PC-3 (cell line): ENCODE results near the gene SLC4A5. TPM values are rescaled to one million over a fixed set of nuclear protein-coding genes. Genes with fewer than 3 reads are reported as not detected.
"Not testable (repeated sequence)": the region's sequence is repeated elsewhere in the genome, so short reads cannot be mapped to it uniquely, and the experiment has no call there.

ENCODE experiments used
- ATAC-seq: fragments of 200-7000 bp; cut with Tn5 transposase; 2 replicates; pipeline ENCODE4 v1.9.1; 2020; ENCODE audit warnings: mild to moderate bottlenecking, moderate library complexity
- BruUV-seq: library from RNA; stranded (reverse); fragments of 400-500 nt; replicated peaks from 2 replicates; lab custom pipeline; 2021; lab: Mats Ljungman, UMichigan
- CTCF ChIA-PET: fragments of 300-600 bp; sonication (Branson Sonifier 250); formaldehyde crosslinking; loops from one replicate; lab custom pipeline; 2022; ENCODE audit warnings: antibody characterized with exemption; lab: Charles Lee
- POLR2A ChIA-PET: fragments of 300-600 bp; sonication (Branson Sonifier 250); formaldehyde crosslinking; loops from one replicate; lab custom pipeline; 2022; ENCODE audit warnings: antibody characterized with exemption; ENCODE audit not compliant: unreplicated experiment; lab: Charles Lee
- DNase-seq: peaks from one replicate; pipeline ENCODE4 v3.0.0-alpha.2; 2015
- H2AFZ ChIP-seq: fragments of 300-600 bp; sonication (generic); 2 replicates; pipeline ENCODE4 v1.6.0; 2016; ENCODE audit warnings: antibody characterized with exemption, low read length
- H3F3A ChIP-seq: fragments of 300-600 bp; sonication (generic); one replicate; pipeline ENCODE4 v1.6.0; 2017; ENCODE audit warnings: antibody characterized with exemption, low read length, control low read depth, mild to moderate bottlenecking; ENCODE audit not compliant: unreplicated experiment
- H3K27ac ChIP-seq: fragments of 300-600 bp; sonication (generic); 2 replicates; pipeline ENCODE4 v1.5.1; 2016; ENCODE audit warnings: mild to moderate bottlenecking, low read length
- H3K27me3 ChIP-seq: fragments of 300-600 bp; sonication (generic); 2 replicates; pipeline ENCODE4 v1.6.1; 2016; ENCODE audit warnings: low read length, mixed read lengths
- H3K36me3 ChIP-seq: fragments of 300-600 bp; sonication (generic); 2 replicates; pipeline ENCODE4 v1.6.1; 2016; ENCODE audit warnings: low read depth, mixed run types, low read length, mixed read lengths
- H3K4me1 ChIP-seq: fragments of 300-600 bp; sonication (generic); 2 replicates; pipeline ENCODE4 v1.5.1; 2016; ENCODE audit warnings: low read length; ENCODE audit not compliant: insufficient read depth
- H3K4me2 ChIP-seq: fragments of 300-600 bp; sonication (generic); 2 replicates; pipeline ENCODE4 v1.6.0; 2016; ENCODE audit warnings: low read length
- H3K4me3 ChIP-seq: fragments of 300-600 bp; sonication (generic); 2 replicates; pipeline ENCODE4 v1.5.1; 2016; ENCODE audit warnings: mild to moderate bottlenecking, low read length, mixed read lengths
- H3K79me2 ChIP-seq: fragments of 300-600 bp; sonication (generic); 2 replicates; pipeline ENCODE4 v1.6.1; 2017; ENCODE audit warnings: low read length, mixed read lengths
- H3K9ac ChIP-seq: fragments of 300-600 bp; sonication (generic); 2 replicates; pipeline ENCODE4 v1.6.0; 2016; ENCODE audit warnings: mild to moderate bottlenecking, low read length
- H3K9me2 ChIP-seq: fragments of 300-600 bp; sonication (generic); replicated peaks from 2 replicates; pipeline ENCODE4 v1.6.1; 2016; ENCODE audit warnings: mixed run types, low read length, mixed read lengths
- H3K9me3 ChIP-seq: fragments of 300-600 bp; sonication (generic); 2 replicates; pipeline ENCODE4 v1.6.1; 2016; ENCODE audit warnings: low read length, mixed read lengths
- H4K20me1 ChIP-seq: fragments of 300-600 bp; sonication (generic); 2 replicates; pipeline ENCODE4 v1.6.1; 2016; ENCODE audit warnings: low read length, mixed read lengths
- CTCF ChIP-seq: fragments of 300-600 bp; sonication (generic); conservative IDR thresholded peaks from 2 replicates; pipeline ENCODE4 v1.5.1; 2017; ENCODE audit warnings: antibody characterized with exemption, low read depth, mild to moderate bottlenecking, low read length
- EZH2 ChIP-seq: fragments of 300-600 bp; sonication (generic); IDR thresholded peaks from one replicate; pipeline ENCODE4 v1.6.1; 2017; ENCODE audit warnings: antibody characterized with exemption, mild to moderate bottlenecking, low read length; ENCODE audit not compliant: unreplicated experiment
- EZH2phosphoT487 ChIP-seq: fragments of 300-600 bp; sonication (generic); IDR thresholded peaks from 2 replicates; pipeline ENCODE4 v1.6.1; 2018; ENCODE audit warnings: mild to moderate bottlenecking, antibody characterized with exemption, low read length, borderline replicate concordance
- intact Hi-C: fragments of 100-400 bp; cut with micrococcal nuclease; formaldehyde crosslinking; loops from 2 replicates; pipeline ENCODE4 v1.9.0; 2023
- total RNA-seq: library from RNA; depleted of rRNA; stranded (reverse); fragments of >200 nt; gene quantifications from 2 replicates; pipeline ENCODE4 v1.2.3, GENCODE V29; 2014

SLC4A5 gene
- total RNA-seq, 1 experiment from 2014 or later = 2.4 TPM

GRCh38 chr2:74233648-74234047 is 109.6 kb downstream of the SLC4A5 start:
- intact Hi-C loops = no loop called here
- no peaks in the 10 kb centered on the region for H3K9me3 ChIP-seq
- H3K27ac ChIP-seq = no peak overlapping the region
- H3K4me2 ChIP-seq = no peak overlapping the region
- no peaks in the 10 kb centered on the region for H3K79me2 ChIP-seq
- TF ChIP-seq EZH2 (no peak), EZH2phosphoT487 (no peak), CTCF (no peak)
- H2AFZ ChIP-seq = no peak overlapping the region
- no peaks in the 10 kb centered on the region for H3K9me2 ChIP-seq
- CTCF ChIA-PET = no interaction called here
- no peaks in the 10 kb centered on the region for H3F3A ChIP-seq
- no peak overlapping the region for H3K9ac ChIP-seq
- ATAC-seq = no peak
- H3K27me3 ChIP-seq = no peaks in the 10 kb centered on the region
- no peak overlapping the region for H3K4me3 ChIP-seq
- no peak for DNase-seq
- BruUV-seq = no TSS peak
- POLR2A ChIA-PET = no interaction called here
- no peaks in the 10 kb centered on the region for H3K4me1 ChIP-seq
- H4K20me1 ChIP-seq = no peaks in the 10 kb centered on the region
- H3K36me3 ChIP-seq = no peaks in the 10 kb centered on the region

- ATAC-seq (no peak), DNase-seq (no peak)
- H3K36me3 ChIP-seq = no peaks in the 10 kb centered on the region
- H3K27ac ChIP-seq = no peak overlapping the region
- no peaks in the 10 kb centered on the region for H3K4me1 ChIP-seq
- H3K27me3 ChIP-seq = no peaks in the 10 kb centered on the region
- no peaks in the 10 kb centered on the region for H3K79me2 ChIP-seq
- no peaks in the 10 kb centered on the region for H3K9me2 ChIP-seq
- no peaks in the 10 kb centered on the region for H3F3A ChIP-seq
- H2AFZ ChIP-seq = no peak overlapping the region
- no peaks in the 10 kb centered on the region for H4K20me1 ChIP-seq
- ChIA-PET CTCF (no interaction called here), POLR2A (no interaction called here)
- no peak overlapping the region for H3K4me3 ChIP-seq
- no peak overlapping the region for H3K4me2 ChIP-seq
- intact Hi-C loops = no loop called here
- H3K9me3 ChIP-seq = no peaks in the 10 kb centered on the region
- no TSS peak for BruUV-seq
- no peak overlapping the region for H3K9ac ChIP-seq
- no peak for TF ChIP-seq EZH2
- TF ChIP-seq CTCF = no peak
- TF ChIP-seq EZH2phosphoT487 = no peak
Measured at GRCh38 chr2:74232426-74232825, 110.8 kb downstream of the SLC4A5 start.

- H3F3A ChIP-seq, intact Hi-C loops, H3K27me3 ChIP-seq, POLR2A ChIA-PET, H2AFZ ChIP-seq, H3K9ac ChIP-seq, CTCF ChIA-PET, H3K4me2 ChIP-seq, H3K9me2 ChIP-seq, H3K36me3 ChIP-seq, H4K20me1 ChIP-seq, H3K9me3 ChIP-seq, H3K4me3 ChIP-seq, H3K79me2 ChIP-seq, ATAC-seq, BruUV-seq, DNase-seq, H3K27ac ChIP-seq, H3K4me1 ChIP-seq: not testable (repeated sequence)
Measured at GRCh38 chr2:74229865-74230264, 113.4 kb downstream of the SLC4A5 start.
